T-helper 22 cell (primary cell): Measurements from ENCODE around the gene MYO5B.
"Not testable (repeated sequence)": the region's sequence is repeated elsewhere in the genome, so short reads cannot be mapped to it uniquely, and the experiment has no call there.

Experiments used
- DNase-seq: peaks from one replicate; pipeline ENCODE4 v3.0.0-alpha.2; 2020; ENCODE audit warnings: low read depth

The MYO5B gene

DNA sequence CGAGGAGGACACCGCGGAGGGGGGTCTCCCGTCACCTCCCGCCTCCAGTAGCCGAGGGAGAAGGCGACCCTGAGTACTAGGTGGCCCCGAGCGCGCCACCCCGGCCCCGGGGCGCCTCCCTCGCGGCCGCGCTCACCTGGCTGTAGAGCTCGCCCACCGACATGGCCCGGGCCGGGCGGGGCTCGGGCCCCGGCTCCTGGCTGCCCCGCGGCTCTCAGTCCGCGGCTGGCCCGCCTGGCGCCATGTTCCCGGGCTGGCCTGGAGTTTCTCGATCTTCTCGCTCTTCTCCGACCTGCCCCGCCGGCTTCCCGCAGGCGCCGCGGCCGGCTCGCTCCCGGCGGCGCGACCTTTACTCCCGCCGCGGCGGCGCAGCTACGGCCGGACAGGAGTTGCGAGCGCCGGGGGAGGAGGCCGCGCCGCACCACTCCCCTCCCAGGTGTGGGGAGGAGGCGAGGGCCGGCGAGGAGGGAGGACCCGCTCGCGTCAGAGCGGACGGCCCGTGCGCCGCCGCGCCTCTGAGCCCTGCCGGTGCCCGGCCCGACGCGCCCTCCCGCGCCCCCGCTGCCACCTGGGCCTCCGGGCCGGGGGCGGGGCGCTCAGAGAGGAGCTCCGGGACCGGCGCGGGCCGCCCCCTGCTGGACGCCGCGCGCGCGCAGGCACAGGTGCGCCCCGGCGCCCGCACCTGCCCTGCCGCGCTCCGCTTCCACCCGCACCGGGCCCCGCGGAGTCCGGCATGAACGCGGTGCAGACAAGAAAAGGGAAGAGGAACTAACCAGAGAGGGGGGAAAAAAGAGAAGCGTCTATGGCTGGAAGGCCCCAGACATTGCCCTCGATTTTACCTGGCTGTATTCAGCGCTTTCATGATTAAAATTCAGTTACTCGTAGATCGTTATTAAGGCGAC lies at the start of gene MYO5B:
TSS of gene MYO5B (minus strand) at position 517 of the 902 bp plus-strand sequence. CDS start at position 163, 354 bp downstream.
- DNase-seq, result peak; percentile 3

DNA sequence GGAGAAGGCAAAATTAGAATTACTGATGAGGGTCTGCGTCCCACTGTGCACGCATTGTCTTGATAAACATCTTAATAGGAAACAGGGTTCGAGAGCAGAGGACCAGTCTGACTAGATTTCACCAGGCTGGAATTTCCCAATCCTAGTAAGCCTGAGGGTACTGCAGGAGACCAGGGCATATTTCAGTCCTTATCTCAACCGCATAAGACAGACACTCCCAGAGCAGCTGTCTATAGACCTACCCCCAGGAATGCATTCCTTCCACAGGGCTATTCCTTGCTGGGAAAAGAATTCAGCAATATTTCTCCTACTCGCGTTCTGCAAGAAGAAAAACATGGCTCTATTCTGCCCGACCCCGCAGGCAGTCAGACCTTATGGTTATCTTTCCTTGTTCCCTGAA lies 46.8 kb upstream of the MYO5B start:
- DNase-seq, result not testable (repeated sequence)

DNA sequence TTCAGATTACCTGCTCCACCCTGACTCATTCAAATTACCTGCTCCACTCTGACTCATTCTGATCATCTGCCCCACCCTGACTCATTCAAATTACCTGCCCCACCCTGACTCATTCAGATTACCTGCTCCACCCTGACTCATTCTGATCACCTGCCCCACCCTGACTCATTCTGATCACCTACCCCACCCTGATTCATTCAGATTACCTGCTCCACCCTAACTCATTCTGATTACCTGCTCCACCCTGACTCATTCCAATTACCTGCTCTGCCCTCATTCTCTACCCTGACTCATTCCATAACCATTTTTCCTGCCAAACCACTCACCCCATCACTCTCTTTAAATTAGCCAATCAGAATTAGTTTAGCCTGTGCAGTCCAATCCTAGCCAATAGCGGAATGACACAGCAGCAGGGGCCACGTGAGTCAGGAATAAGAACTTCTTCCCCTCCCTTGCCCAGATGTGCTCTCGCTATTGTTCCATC lies 45.2 kb upstream of the MYO5B start:
- no peak for DNase-seq

DNA sequence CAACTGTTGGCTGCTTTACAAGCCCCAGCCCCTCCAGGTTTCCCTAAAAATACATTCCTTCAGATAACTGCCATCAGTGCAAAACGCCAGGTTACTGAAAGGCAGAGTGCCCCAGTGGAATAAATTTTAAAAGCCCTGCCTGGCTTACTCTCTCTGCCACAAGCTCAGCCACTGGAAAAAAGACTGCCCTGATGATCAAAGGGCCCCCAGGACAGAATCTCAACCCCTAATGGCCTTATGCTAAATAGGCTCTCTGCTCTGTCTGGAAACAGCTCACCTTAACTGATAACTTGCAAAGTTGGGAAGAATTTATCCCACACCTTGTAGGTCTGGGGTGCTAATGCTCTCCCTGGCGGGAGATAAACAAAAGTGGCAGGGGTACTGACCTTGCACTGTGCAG lies 37.5 kb upstream of the MYO5B start:
- DNase-seq, result no peak

DNA sequence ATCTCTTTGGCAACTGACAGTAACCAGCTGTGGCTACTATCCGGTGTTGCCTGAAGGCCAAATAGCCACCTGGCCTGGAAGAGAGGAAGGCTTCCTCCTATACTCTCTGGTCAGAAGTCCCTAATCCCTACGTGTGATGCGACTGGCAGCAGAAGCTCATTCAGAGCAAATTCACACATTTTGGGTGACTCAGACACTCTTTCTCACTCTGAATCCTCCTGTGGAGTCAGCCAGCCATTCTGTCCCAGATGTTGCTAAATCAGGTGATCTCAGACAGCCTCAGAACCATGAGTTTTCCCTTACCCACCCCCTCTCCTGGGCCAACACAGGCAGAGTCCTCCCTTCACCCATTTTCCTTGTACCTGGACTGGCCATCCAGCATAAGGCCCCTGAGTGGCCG lies 36.7 kb upstream of the MYO5B start:
- DNase-seq, result no peak

DNA sequence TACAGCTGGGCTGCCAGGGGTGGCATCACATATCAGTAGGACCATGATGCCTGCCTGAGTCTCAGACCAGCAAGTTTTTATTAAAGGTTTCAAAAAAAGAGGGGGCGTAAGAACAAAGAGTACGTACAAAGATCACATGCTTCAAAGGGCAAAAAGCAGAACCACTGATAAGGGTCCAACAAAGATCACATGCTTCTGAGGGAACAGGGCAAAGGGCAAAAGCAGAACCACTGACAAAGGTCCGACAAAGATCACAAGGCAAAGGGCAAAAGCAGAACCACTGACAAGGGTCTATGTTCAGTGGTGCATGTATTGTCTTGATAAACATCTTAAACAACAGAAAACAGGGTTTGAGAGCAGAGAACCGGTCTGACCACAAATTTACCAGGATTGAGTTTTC lies 25.3 kb upstream of the MYO5B start:
- DNase-seq, result not testable (repeated sequence)

DNA sequence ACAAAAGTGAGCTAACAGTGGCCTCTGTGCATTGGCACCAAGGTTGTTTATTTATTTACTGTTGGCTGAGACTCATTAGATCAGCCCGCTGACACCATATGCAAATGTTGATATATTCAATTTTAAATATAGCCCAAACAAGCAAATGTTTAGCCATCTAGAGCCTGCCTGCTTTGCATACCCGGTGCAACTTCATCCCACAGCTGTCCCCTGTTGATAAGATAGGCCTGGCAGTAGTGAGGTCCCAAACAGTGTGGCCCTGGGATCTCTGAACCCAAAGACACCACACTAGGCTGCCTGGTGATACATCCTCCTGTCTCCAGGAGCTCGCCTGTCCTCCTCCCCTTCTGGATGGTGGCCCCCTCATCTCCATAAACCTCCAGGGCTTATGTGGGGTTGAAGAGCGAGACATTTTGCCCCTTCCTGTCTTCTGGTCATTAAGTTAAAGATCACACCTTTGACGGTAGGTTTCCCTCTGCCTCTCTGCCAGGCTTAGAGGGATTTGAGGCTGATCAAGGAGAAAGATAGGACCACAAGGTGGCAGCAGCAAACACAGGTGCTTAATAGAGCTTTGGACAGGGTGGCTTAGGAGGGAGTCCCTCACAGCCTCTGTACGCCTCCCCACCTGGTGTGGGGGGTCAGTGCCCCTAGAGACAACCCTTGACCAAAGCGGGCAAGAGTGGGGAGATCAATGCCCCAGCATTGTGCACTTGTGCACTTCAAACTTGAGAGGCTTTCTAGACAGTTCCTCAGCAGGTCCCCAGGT lies 23.7 kb upstream of the MYO5B start:
- no peak for DNase-seq

DNA sequence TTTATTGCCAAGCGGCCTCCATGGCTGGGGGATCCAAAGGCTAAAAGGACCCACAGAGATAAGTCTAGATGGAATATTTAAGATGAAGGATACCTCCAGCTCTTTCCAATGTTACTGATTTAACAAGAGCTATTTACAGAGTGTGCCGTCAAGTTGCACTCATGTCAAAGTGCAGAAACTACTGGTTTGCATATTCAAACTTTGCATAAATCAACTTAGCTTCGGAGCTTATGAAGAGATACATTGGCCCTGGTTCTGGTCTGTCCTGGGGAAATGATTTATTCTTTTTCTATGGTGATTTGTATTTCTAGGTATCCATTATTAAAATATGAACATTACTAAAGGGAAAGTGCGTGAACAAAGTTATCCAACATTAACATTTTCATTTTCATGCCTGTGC lies 14.4 kb upstream of the MYO5B start:
- no peak for DNase-seq

DNA sequence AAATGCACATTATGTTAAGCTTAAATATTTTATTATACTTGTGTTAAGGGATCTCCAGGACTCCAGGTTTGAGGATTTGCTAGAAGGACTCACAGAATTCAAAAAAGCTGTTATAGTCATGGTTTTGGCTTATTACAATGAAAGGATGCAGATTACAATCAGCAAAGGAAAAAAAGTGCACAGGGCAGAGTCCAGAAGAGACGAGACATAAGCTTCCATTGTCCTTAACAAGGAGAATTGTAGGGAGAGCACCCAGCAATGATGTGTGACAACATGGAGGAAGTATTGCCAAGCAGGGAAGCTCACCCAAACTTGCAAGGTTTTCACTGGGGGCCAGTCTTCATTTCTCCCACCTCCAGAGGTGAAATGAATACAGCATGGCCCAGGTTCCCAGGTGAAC lies 12.8 kb upstream of the MYO5B start:
- DNase-seq, result no peak

DNA sequence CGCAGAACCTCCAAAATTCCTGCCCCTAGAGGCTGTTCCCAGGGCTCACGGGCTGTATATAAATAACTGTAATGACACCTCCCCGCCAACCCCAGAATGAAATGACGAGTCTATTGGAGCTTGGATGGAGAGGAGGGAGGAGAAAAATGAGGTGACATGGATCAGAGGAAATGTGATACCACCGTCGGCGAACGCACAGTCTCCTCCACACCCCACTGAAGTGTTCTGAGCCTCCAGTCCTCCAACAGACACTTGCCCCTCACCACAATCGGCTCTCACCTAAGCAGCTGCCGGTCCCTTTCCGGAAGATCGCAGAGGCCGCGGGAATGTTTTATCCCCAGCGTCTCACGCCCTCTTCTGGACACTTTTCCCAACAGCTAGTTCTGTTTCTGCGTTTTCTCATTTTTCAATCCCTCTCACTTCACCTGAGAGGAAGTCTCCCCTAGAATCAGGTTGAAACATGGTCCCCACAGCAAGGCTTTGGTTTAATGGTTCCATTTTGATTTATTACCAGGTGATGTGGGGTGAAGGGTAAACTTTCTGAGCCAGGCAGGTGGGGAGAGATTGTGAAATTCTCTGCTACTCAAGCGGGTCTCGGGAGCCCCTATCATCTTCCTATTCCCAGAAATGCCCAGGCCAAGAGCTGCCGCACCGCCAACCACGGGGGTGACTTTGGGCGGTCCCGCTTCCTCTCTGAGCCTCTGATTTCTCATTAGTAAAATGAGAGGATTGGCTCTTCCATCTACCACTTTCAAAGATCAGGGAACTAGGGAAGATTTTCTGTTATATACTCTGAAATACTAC lies 9.1 kb upstream of the MYO5B start:
- DNase-seq, result no peak

DNA sequence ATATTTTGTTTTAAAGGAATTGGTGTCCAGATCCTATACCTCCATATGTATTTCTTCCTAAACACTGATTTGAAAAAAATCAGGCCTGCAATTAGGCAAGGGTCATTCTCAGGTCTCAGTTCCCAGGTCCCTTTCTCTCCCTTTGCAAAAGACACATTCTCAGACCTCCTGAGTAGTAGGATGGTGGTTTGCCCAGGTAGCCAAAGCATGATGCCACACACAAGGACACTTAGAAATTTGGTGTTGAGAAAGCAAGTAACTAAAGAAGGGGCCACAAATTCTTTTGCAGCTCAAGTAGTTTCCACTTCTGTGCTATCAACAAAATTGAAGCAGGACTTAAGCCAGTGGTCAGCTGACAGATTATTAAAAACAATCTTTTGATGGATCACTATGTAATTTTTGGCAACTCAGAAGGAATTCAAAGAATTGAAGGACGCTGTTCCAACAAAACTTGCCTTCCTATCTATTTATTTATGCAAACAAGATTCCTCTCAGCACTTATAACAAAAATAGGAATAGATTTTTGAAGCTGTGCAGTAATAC lies 6.6 kb upstream of the MYO5B start:
- no peak for DNase-seq

DNA sequence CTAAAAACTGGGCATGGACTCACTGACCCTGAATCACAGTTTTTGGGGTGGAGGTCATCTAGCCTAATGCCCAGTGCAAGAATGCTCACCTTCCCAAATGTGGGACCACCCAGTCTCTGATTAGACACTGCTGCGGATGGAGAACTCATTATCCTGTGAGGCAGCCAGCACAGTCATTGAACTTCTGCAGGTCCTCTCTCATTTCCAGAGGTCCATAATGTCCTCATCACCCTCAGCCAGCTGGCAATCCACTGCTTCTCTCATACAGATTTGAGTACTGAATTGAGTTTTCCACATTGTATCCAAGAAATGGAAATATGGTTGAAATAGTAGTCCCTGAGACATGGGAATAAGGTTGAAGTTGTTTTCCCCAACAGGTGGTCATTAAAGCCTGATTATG lies 5.0 kb upstream of the MYO5B start:
- DNase-seq, result no peak

DNA sequence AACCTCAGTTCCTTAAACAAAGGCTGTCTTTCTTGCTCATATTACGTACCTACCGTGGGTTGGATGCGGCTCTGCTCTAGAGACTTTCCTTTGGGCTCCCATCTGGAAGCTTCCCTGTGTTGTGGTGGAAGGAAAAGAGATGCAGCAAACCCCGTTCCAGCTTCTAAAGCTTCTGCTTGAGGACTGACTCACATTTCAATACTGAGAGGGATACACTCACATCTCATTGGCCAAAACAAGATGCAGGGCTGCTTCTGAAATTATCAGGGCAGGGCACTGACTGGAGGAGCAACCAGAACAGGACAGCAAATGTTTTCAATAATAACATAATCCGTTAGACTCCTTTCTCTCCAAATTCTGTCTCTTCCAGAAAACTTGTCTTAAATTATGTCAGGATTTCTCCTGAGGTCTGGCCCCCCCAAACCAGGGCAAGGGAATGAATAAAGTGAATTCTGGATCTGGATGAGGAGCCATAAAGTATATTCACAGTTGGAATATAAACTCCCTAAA lies 4.5 kb upstream of the MYO5B start:
- no peak for DNase-seq

DNA sequence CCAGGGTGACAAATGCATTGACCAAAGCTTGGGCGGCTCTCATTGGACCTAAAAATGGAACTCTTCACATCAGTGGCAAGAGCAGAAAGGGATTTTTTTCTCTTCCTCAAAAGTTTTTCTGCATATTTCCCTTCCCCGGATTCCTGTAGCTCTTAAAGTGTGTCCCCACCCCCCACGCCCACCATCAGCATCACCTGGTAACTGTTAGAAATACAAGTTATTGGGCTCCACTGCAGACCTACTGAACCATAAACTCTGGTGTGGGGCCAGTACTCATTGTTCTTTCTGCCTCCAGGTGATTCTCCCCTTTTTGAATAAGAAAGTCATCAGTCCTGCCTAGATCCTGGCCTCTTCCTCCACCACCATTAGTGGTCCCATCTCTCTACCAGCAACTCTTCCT lies 1.3 kb upstream of the MYO5B start:
- DNase-seq, result no peak

DNA sequence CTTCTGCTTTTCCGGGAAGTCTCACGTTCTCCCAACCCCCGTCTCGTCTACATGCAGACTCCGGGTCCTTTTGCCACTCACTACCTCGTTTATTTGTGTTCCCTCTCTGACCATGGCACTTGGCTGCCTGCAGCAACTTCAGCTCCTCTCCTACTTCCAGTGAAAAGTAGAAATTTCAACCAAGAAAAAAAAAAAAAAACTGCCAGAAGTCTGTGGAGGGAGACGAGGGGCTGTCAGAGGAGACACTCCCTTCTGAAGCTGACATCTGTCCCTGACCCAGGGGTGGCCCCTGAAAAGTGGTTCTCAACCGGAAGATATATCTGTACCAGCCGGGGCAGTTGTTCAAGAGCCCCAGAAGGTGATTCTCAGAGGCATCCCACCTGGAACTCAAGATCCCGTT lies 742 bp upstream of the MYO5B start:
- no peak for DNase-seq

DNA sequence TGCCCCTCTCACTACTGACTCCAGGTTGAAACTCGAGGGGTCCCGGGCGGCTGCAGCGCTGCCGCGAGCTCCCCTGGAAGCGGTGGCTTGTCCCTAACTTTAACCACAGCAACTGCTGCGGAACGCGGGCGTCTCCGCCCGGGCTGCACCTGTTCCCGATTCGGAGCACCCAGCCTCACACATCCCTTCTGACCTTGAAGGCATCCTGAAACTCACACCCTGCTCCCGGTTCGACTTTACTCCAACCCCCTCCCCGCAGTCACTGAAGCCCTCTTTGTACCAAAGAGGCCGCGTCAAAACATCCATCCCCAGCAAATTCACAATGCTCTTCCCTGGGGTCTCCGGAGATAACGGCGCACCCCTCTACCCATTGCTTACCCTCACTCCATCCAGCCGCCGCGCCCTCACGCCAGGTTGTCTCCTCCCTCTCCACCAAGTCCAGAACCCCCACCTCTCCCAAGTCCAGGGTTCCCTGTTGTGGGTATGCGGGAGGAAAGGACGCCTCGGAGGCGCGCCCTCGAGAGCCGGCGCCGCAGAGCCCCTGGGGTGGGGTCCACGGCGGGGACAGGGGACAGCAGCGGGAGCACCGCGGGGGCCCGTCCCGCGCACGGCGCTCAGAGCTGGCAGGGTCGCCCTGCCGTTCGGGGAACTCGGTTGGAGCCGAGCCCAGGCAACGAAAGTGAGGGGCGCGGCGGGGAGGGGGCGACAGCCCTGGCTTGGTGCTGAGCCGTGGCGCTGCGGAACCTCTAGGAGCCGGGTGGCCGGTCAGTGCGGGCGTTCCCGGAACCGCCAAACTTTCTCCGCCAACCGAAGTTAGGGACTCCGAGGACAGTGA lies 934 bp downstream of the MYO5B start:
- DNase-seq, result no peak

DNA sequence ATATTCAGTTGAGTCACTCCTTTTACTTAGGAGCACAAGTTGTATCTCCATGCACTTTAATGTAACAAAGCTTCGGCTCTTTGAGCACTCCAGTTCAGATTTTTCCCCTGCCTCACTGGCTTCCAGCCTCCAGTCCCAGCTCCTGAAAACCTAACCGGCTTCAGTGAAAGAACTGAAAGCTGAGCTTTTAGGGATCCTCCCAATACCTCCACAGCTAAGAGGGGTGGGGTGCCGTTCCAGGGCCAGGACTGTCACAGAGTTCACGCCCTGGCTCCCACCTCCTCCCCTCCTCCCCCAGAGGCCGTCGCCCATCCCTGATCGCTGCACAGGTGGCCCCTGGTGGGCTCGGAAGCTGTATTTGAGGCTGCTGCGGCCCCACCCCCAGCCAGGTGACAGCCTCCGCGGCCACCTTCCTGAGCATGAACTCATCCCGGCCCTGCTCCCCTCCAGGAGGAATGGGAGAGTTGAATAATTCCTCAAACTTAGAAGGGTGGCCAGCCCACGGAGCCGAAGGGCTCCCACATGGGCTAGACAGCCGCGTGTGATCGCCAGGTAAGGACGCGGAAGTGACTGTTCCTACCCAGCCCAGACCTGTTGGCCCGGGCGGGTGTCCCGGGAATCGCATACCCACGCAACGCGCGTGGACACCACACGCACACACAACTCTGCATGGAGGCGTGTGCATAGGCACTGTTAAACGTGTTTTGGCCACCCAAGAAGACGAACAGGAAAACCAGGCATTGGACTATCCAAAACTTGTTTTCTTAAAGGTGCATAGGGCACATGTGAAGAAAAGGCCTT lies 1.8 kb downstream of the MYO5B start:
- no peak for DNase-seq

DNA sequence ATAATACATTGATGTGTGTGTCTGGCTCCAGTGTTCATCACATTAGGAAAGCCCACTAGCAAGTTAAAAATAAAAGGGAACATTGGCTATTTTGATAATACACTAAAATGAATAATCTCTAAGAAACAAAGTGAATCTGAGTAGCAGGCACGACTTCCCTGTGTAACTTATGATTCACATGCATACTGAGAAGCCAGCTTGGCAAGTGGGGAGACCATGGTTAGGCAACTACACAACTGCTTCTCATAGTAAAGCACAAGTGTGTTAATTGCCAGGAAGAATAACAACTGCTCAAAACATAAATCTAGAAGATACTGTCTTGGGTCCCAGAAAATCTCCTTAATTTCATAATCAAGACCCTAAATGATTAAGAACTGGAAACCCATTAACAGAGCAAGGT lies 4.0 kb downstream of the MYO5B start:
- DNase-seq, result no peak

DNA sequence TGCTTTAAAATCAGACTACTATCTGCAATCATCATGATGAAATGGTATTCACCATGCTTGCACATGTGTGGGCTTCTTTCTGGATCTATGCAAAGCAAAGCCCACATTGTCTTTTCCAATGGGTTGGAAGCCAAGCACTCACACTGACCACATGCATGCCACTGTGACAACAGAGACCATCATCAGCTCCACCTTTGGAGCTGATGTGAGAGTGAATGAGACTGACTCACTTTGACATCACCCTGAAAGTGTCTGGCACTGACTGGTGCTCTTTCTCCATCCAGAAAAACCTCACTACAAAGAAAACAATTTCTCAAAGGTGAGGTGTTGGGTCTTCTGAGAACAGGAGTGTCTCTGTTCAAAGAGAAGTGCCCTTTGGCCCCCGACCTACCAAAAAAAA lies 4.7 kb downstream of the MYO5B start:
- DNase-seq, result no peak

DNA sequence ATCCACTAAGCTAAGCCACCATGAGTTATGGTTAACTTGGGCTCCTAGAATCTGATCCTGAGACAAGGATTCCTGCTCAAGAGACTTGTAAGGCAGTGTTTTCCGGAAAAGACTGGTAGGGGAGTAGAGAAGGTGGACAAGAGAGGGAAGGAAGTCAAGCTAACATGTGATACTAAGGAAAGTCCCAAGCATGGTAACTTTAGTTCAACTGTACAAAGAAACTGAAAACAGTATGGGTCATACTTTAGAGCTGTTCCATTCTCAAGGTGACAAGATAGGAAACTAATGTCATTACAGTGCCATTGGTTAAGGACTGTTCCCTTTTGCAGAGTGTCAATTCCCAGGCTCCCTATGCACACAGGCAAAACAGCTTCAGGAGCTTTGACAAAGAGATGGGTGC lies 5.8 kb downstream of the MYO5B start:
- no peak for DNase-seq
